Mesothelial cell of epicardium (in vitro differentiated cells): ENCODE data around the gene SCAMP2. TPM values are rescaled to one million over a fixed set of nuclear protein-coding genes. Genes with fewer than 3 reads are reported as not detected.

Source experiments
- DNase-seq, 2 experiments: peaks; one replicate each; pipeline ENCODE4 v3.0.0; 2021; ENCODE audit warnings: low spot score in 2 of 2; ENCODE audit not compliant: unreplicated experiment in 2 of 2
- H3K27ac Mint-ChIP-seq: 2 replicates; pipeline ENCODE4 v1.8.0; 2021; ENCODE audit warnings: mixed read lengths
- H3K27me3 Mint-ChIP-seq: 2 replicates; pipeline ENCODE4 v1.8.0; 2021; ENCODE audit warnings: low read depth, mixed read lengths
- H3K36me3 Mint-ChIP-seq: 2 replicates; pipeline ENCODE4 v1.8.0; 2021; ENCODE audit warnings: mixed read lengths
- H3K4me1 Mint-ChIP-seq: 2 replicates; pipeline ENCODE4 v1.8.0; 2021; ENCODE audit warnings: mixed read lengths
- H3K4me3 Mint-ChIP-seq: 2 replicates; pipeline ENCODE4 v1.8.0; 2021; ENCODE audit warnings: mild to moderate bottlenecking, moderate library complexity, mixed read lengths
- H3K9me3 Mint-ChIP-seq: 2 replicates; pipeline ENCODE4 v1.8.0; 2021; ENCODE audit warnings: mixed read lengths
- microRNA-seq: library from miRNA; unstranded; fragments of <30 nt; microRNA quantifications from one replicate; pipeline ENCODE4 v1.2.0, GENCODE V29; 2021; ENCODE audit warnings: inconsistent platforms, mixed read lengths
- total RNA-seq: library from RNA; stranded (reverse); gene quantifications from 3 replicates; pipeline ENCODE4 v1.2.1, GENCODE V29; 2021
- TF ChIP-seq, protein P1 (sequence below): fragments of 200-600 bp; sonication (generic); IDR thresholded peaks from one replicate; pipeline ENCODE4 v1.5.0; 2021; ENCODE audit warnings: antibody characterized with exemption; ENCODE audit not compliant: unreplicated experiment

Gene SCAMP2
- total RNA-seq, 1 donor from 2014 or later: 45.6 TPM

DNA sequence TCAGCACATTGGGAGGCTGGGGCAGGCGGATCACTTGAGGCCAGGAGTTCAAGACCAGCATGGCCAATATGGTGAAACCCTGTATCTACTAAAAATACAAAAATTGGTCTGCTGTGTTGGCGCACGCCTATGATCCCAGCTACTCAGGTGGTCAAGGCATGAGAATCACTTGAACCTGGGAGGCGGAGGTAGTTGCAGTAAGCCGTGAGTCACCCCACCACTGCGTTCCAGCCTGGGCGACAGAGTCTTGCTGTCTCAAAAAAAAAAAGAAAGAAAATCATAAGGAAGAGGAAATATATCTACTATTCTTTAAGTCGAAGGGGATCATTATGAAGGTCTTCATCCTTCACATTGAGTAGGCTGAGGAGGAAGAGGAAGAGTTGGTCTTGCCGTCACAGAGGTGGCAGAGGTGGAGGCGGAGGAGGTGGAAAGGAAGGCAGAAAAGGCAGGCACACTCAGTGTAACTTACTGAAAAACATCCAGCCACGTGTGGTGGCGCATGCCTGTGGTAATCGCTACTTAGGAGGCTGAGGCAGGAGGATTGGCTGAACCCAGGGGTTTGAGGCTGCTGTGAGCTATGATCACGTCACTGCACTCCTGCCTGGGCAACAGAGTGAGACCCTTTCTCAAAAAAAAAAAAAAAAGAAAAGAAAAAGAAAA is 77.1 kb downstream of the SCAMP2 start:
- Mint-ChIP-seq H3K4me1 (peaks cover 6% of the 10 kb centered on the region), H3K27ac (no peak overlapping the region), H3K36me3 (no peaks in the 10 kb centered on the region), H3K4me3 (no peak overlapping the region), H3K27me3 (no peaks in the 10 kb centered on the region), H3K9me3 (no peaks in the 10 kb centered on the region)
- TF ChIP-seq, protein P1, sequence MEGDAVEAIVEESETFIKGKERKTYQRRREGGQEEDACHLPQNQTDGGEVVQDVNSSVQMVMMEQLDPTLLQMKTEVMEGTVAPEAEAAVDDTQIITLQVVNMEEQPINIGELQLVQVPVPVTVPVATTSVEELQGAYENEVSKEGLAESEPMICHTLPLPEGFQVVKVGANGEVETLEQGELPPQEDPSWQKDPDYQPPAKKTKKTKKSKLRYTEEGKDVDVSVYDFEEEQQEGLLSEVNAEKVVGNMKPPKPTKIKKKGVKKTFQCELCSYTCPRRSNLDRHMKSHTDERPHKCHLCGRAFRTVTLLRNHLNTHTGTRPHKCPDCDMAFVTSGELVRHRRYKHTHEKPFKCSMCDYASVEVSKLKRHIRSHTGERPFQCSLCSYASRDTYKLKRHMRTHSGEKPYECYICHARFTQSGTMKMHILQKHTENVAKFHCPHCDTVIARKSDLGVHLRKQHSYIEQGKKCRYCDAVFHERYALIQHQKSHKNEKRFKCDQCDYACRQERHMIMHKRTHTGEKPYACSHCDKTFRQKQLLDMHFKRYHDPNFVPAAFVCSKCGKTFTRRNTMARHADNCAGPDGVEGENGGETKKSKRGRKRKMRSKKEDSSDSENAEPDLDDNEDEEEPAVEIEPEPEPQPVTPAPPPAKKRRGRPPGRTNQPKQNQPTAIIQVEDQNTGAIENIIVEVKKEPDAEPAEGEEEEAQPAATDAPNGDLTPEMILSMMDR: no peak
- no peak for DNase-seq

DNA sequence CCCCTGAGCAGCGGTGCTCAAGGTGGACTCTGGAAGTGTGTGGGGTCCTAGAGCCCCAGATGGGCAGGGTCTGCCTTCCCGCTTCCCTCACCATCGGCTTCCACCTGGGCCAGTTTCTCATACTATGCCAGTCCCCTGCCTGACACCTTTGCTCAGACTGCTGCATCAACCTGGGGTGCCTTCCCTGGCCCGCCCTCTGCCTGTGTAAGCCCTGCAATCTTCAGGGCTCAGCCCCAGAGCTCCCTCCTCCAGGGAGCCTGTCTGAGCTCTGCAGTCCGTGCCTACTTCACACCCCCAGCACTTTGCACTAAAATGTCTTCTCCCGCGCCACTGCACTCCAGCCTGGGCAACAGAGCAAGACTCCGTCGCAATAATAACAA is 78.2 kb downstream of the SCAMP2 start:
- Mint-ChIP-seq H3K27ac (no peak overlapping the region), H3K4me1 (peaks cover 9% of the 10 kb centered on the region)

DNA sequence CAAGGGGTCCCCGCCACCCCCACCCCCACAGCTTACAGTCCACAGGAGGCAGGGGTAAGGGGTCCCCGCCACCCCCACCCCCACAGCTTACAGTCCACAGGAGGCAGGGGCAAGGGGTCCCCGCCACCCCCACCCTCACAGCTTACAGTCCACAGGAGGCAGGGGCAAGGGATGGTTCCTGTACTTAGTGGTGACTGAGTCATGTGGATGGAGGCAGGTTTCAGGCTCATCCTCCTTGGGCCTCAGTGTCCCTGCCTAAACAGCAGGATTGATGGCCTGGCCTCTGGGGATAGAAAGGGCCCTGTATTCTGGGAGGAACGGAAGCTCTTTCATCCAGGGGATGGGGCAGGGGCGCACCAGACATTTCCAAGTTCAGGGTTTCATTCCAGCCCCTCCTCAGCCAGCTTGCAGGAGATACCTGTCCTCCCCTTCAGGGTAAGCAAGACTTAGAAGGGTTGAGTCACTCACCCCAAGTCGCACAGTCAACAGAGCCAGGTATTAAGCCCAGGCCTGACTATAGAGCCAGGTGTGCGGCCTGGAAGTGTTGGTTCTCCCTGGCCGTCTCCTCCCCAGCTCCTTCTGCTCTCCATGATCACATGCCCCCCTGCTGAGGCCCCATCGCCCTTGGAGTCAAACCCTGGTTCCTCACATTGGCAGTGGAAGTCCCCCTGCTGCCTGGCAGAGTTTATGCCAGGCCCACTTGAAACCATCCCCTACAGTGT is 78.8 kb downstream of the SCAMP2 start:
- H3K27ac Mint-ChIP-seq: no peak overlapping the region
- no peaks in the 10 kb centered on the region for H3K9me3 Mint-ChIP-seq
- no peaks in the 10 kb centered on the region for H3K27me3 Mint-ChIP-seq
- DNase-seq: no peak
- H3K4me3 Mint-ChIP-seq: no peak overlapping the region
- TF ChIP-seq, protein P1: no peak
- H3K4me1 Mint-ChIP-seq: peaks cover 13% of the 10 kb centered on the region
- H3K36me3 Mint-ChIP-seq: no peaks in the 10 kb centered on the region

More for the DNA sequence above, 78.2 kb downstream of the SCAMP2 start:
- no peaks in the 10 kb centered on the region for H3K36me3 Mint-ChIP-seq
- no peak for DNase-seq
- H3K27me3 Mint-ChIP-seq: no peaks in the 10 kb centered on the region
- no peak overlapping the region for H3K4me3 Mint-ChIP-seq
- TF ChIP-seq, protein P1: no peak
- no peaks in the 10 kb centered on the region for H3K9me3 Mint-ChIP-seq

Small RNA genes within 50 kb of the gene (microRNA-seq; reads per million reads assigned to microRNA genes)
- 2.6 reads per million for gene MIR6882

Other genes with a start within 250 kb of the SCAMP2 start
- 69.5 to 74.8 TPM (median 70.0 TPM) in 3 replicates for gene EDC3, start 177.3 kb downstream of the SCAMP2 start, total RNA-seq
- gene CYP1A1, start 147.8 kb downstream of the SCAMP2 start, total RNA-seq: 0.20 to 0.27 TPM in 2 of 3 replicates, not detected in the other
- 0.09 TPM in 1 of 3 replicates, not detected in the others for gene CYP1A2, start 124.5 kb downstream of the SCAMP2 start, total RNA-seq
- 57.0 to 59.0 TPM (median 58.1 TPM) in 3 replicates for gene CSK, start 91.3 kb downstream of the SCAMP2 start, total RNA-seq
- 0.16 to 0.65 TPM (median 0.35 TPM) in 3 replicates for gene LMAN1L, start 60.5 kb downstream of the SCAMP2 start, total RNA-seq
- 0.14 TPM in 1 of 3 replicates, not detected in the others for gene CPLX3, start 46.7 kb downstream of the SCAMP2 start, total RNA-seq
- 30.9 to 34.8 TPM (median 32.6 TPM) in 3 replicates for gene ULK3, start 30.2 kb downstream of the SCAMP2 start, total RNA-seq
- gene MPI, start 16.7 kb upstream of the SCAMP2 start, total RNA-seq: 42.0 to 46.4 TPM (median 43.3 TPM) in 3 replicates
- gene FAM219B, start 33.5 kb upstream of the SCAMP2 start, total RNA-seq: 73.5 to 91.3 TPM (median 74.1 TPM) in 3 replicates
- gene COX5A, start 64.7 kb upstream of the SCAMP2 start, total RNA-seq: 126 to 133 TPM (median 128 TPM) in 3 replicates
- 3.3 to 3.8 TPM (median 3.3 TPM) in 3 replicates for gene RPP25, start 83.4 kb upstream of the SCAMP2 start, total RNA-seq
- gene SCAMP5, start 122.2 kb upstream of the SCAMP2 start, total RNA-seq: 23.5 to 30.5 TPM (median 28.4 TPM) in 3 replicates
- gene PPCDC, start 150.2 kb upstream of the SCAMP2 start, total RNA-seq: 16.0 to 18.4 TPM (median 17.2 TPM) in 3 replicates